Fibroblast of lung (primary cell): ENCODE data around the gene PPM1D. TPM values are rescaled to one million over a fixed set of nuclear protein-coding genes. Genes with fewer than 3 reads are reported as not detected.
A peak's percentile ranks its signal among the peaks of the same experiment; 100 is the strongest.

Experiments
- DNase-seq, 2 donors: peaks; one replicate each; pipeline versions ENCODE4 v3.0.0 to v3.0.0-alpha.2; 2010; ENCODE audit warnings: low read depth in 2 of 2
- H2AFZ ChIP-seq: 2 replicates; pipeline ENCODE4 v1.5.1; 2012; ENCODE audit warnings: low read length, control low read depth, inconsistent platforms
- H3K27ac ChIP-seq: 2 replicates; pipeline ENCODE4 v1.5.1; 2011; ENCODE audit warnings: low read length, control low read depth; ENCODE audit not compliant: insufficient read depth
- H3K27me3 ChIP-seq: 2 replicates; pipeline ENCODE4 v1.5.1; 2011; ENCODE audit warnings: mild to moderate bottlenecking, low read length; ENCODE audit not compliant: control insufficient read depth, insufficient read depth
- H3K36me3 ChIP-seq: 2 replicates; pipeline ENCODE4 v1.5.1; 2011; ENCODE audit warnings: low read length; ENCODE audit not compliant: control insufficient read depth, insufficient read depth
- H3K4me1 ChIP-seq: 2 replicates; pipeline ENCODE4 v1.5.1; 2011; ENCODE audit warnings: low read length; ENCODE audit not compliant: control insufficient read depth, insufficient read depth; ENCODE audit errors: extremely low read depth
- H3K4me2 ChIP-seq: 2 replicates; pipeline ENCODE4 v1.5.1; 2011; ENCODE audit warnings: low read length, control low read depth; ENCODE audit not compliant: insufficient read depth; ENCODE audit errors: extremely low read depth
- H3K4me3 ChIP-seq, 4 experiments: fragments of 200-600 bp in 1 of 4; sonication (generic) in 1 of 4; replicated peaks in 1 of 4; 2 replicates each; pipeline ENCODE4 v1.5.1; 2011 to 2016; ENCODE audit warnings: low read length in 4 of 4, low read depth in 3 of 4, mild to moderate bottlenecking in 3 of 4, control low read depth in 2 of 4, inconsistent platforms in 1 of 4, mixed read lengths in 1 of 4; ENCODE audit not compliant: insufficient read depth in 1 of 4; ENCODE audit errors: control extremely low read depth in 1 of 4
- H3K79me2 ChIP-seq: 2 replicates; pipeline ENCODE4 v1.5.1; 2012; ENCODE audit warnings: mild to moderate bottlenecking, low read length, inconsistent platforms; ENCODE audit not compliant: control insufficient read depth, insufficient read depth
- H3K9ac ChIP-seq: 2 replicates; pipeline ENCODE4 v1.5.1; 2011; ENCODE audit warnings: mild to moderate bottlenecking, low read length, control low read depth; ENCODE audit not compliant: insufficient read depth
- H3K9me3 ChIP-seq: 2 replicates; pipeline ENCODE4 v1.5.1; 2012; ENCODE audit warnings: low read depth, low read length; ENCODE audit not compliant: control insufficient read depth, insufficient read depth
- H4K20me1 ChIP-seq: 2 replicates; pipeline ENCODE4 v1.5.1; 2011; ENCODE audit warnings: low read length; ENCODE audit not compliant: control insufficient read depth, insufficient read depth; ENCODE audit errors: extremely low read depth
- CTCF ChIP-seq, 2 donors: IDR thresholded peaks in 1 of 2; conservative IDR thresholded peaks in 1 of 2; 1 replicate in 1 of 2; 2 replicates in 1 of 2; pipeline ENCODE4 v1.5.1; 2011 to 2012; ENCODE audit warnings: low read length in 2 of 2, control low read depth in 1 of 2, inconsistent platforms in 1 of 2, low read depth in 1 of 2, mild to moderate bottlenecking in 1 of 2
- EZH2 ChIP-seq: IDR thresholded peaks from 2 replicates; pipeline ENCODE4 v1.5.1; 2012; ENCODE audit warnings: low read length, control low read depth, mild to moderate bottlenecking; ENCODE audit errors: missing control alignments
- polyA plus RNA-seq, 2 donors: library from polyadenylated mRNA; depleted of rRNA in 1 of 2; stranded (reverse) in 1 of 2; unstranded in 1 of 2; fragments of >200 nt; gene quantifications; 2 replicates each; pipeline ENCODE4 v1.2.1, GENCODE V29; 2011 to 2012; ENCODE audit warnings: missing spikeins in 1 of 2
- total RNA-seq: library from RNA; depleted of rRNA; stranded (reverse); fragments of >200 nt; gene quantifications from 2 replicates; pipeline ENCODE4 v1.2.1, GENCODE V29; 2014

The PPM1D gene
- total and polyA plus RNA-seq, 2 donors (not counting 1 experiment from before 2014, with no cell fraction given) = 6.8 to 12.4 TPM

GRCh38 chr17:60577147-60577915, 22.7 kb upstream of the PPM1D start:
- Histone ChIP-seq H3K9me3 (no peaks in the 10 kb centered on the region), H3K4me2 (peak overlapping the region; percentile 89), H2AFZ (peak overlapping the region; percentile 95), H3K27ac (peak overlapping the region; percentile 45), H3K36me3 (no peaks in the 10 kb centered on the region), H3K79me2 (no peaks in the 10 kb centered on the region), H4K20me1 (no peaks in the 10 kb centered on the region), H3K27me3 (no peaks in the 10 kb centered on the region), H3K9ac (no peak overlapping the region), H3K4me1 (peaks cover 5% of the 10 kb centered on the region), H3K4me3 (peak overlapping the region; percentile 53 to 69 (median 62))
- peak; percentile 47 to 76 for DNase-seq
- no peak for TF ChIP-seq EZH2
- peak; percentile 11 to 28 for TF ChIP-seq CTCF (conservative IDR thresholded peaks at IDR 0.05 in 1 of 2, IDR thresholded peaks at IDR 0.05 in 1 of 2; ENCODE audit: low read depth in 1 of 2, low read length in 2 of 2)

GRCh38 chr17:60579090-60579489, 20.9 kb upstream of the PPM1D start:
- no peaks in the 10 kb centered on the region for H3K36me3 ChIP-seq
- H3K4me1 ChIP-seq = peaks cover 5% of the 10 kb centered on the region

GRCh38 chr17:60579551-60579950, 20.4 kb upstream of the PPM1D start:
- Histone ChIP-seq H3K27ac (no peak overlapping the region), H3K9me3 (no peaks in the 10 kb centered on the region), H3K4me2 (no peak overlapping the region), H3K27me3 (no peaks in the 10 kb centered on the region), H3K79me2 (no peaks in the 10 kb centered on the region), H4K20me1 (no peaks in the 10 kb centered on the region), H3K4me3 (no peak overlapping the region), H3K9ac (no peak overlapping the region), H3K4me1 (peaks cover 5% of the 10 kb centered on the region), H3K36me3 (no peaks in the 10 kb centered on the region), H2AFZ (no peak overlapping the region)
- DNase-seq = no peak
- TF ChIP-seq CTCF (conservative IDR thresholded peaks at IDR 0.05 in 1 of 2, IDR thresholded peaks at IDR 0.05 in 1 of 2; ENCODE audit: low read depth in 1 of 2, low read length in 2 of 2) = no peak
- TF ChIP-seq EZH2 = no peak

More at GRCh38 chr17:60579090-60579489, 20.9 kb upstream of the PPM1D start:
- Histone ChIP-seq H3K4me2 (no peak overlapping the region), H3K4me3 (no peak overlapping the region), H2AFZ (no peak overlapping the region), H3K79me2 (no peaks in the 10 kb centered on the region), H3K9ac (no peak overlapping the region), H3K9me3 (no peaks in the 10 kb centered on the region), H3K27me3 (no peaks in the 10 kb centered on the region), H4K20me1 (no peaks in the 10 kb centered on the region), H3K27ac (no peak overlapping the region)
- peak; percentile 18 to 81 for DNase-seq
- TF ChIP-seq EZH2 (no peak), CTCF (conservative IDR thresholded peaks at IDR 0.05 in 1 of 2, IDR thresholded peaks at IDR 0.05 in 1 of 2; ENCODE audit: low read depth in 1 of 2, low read length in 2 of 2) (no peak)
